ENCODE measurements around the gene PNCK. TPM values are rescaled to one million over a fixed set of nuclear protein-coding genes. Genes with fewer than 3 reads are reported as not detected.

The PNCK gene
- polyA plus RNA-seq, 2 of the 4 experiments (the other 2 are of a cell fraction): 0.17 to 0.25 TPM

DNA sequence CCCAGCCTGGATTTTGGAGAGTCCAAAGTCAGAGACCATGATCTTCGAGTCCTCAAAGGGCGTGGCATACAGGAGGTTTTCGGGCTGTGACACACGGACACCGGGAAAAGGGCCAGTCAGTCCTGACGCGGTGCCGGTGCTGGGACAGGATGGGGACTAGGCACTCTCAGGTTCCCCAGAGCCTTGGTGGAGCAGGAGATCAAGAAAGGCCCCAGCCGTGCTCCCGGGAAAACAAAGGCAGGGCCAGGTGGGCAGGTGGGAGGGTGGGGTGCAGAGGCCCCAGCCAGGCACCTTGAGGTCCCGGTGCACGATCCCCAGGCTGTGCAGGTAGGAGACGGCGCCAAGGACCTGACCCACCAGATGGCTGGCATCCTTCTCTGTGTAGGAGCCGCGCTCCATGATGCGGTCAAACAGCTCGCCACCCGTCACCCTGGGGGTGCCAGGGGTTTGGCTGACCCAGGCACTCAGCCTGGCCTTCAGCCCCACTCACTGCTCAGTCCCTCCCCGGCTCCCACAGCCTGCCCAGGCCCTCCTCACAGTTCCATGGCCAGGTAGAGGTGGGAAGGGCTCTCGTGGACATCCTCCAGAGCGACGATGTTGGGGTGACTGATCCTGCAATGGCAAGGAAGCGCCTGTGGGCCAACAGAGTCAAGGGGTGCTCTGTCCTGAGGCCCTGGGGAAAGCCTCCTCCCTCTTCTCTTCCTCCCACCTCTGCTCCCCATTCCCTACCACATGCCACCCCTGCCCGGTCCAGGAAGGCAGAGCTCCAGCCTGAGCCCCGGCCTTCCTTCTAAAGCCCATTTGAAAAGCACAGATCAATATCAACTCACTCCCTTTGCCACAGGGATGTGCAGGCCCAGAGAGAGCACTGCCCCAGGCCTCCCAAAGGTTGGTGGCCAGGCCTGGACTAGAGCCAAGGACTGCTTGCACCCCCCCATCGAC lies 1.8 kb downstream of the PNCK start:
- no peak for DNase-seq (ENCODE audit: low read depth in 1 of 2, low spot score in 1 of 2)
- Histone ChIP-seq H3K4me3 (no peak overlapping the region), H3K27ac (no peak overlapping the region), H3K4me2 (no peak overlapping the region), H3K4me1 (no peaks in the 10 kb centered on the region), H3K9me3 (no peaks in the 10 kb centered on the region)
- no peak for FAIRE-seq
- CTCF ChIA-PET: interaction anchor here (1.6 to 5.9 kb wide), 3 partner anchors 10 to 27 kb away, joined by 4 to 78 read pairs (median 10); no protein-coding TSS in a partner anchor
- TF ChIP-seq GATA3 (IDR thresholded peaks at IDR 0.05; ENCODE audit: borderline replicate concordance) (no peak), SMC3 (IDR thresholded peaks at IDR 0.05) (no peak), NR3C1 (IDR thresholded peaks at IDR 0.05) (no peak), KDM1A (IDR thresholded peaks at IDR 0.05; ENCODE audit: low read depth) (no peak)
- ATAC-seq: no peak
- POLR2A ChIA-PET: interaction anchor here (0.6 kb wide), 1 partner anchor 12 kb away, joined by 6 read pairs; no protein-coding TSS in a partner anchor
- WGBS (ENCODE audit: missing lambda C conversion rate): 86% methylated on average over 22 of the region's 27 CpGs

- Histone ChIP-seq H3K9me3 (no peaks in the 10 kb centered on the region), H3K4me2 (no peak overlapping the region), H3K27ac (no peak overlapping the region), H3K4me3 (no peak overlapping the region), H3K4me1 (no peaks in the 10 kb centered on the region)
- DNase-seq (ENCODE audit: low read depth in 1 of 2, low spot score in 1 of 2): no peak
- CTCF ChIA-PET: interaction anchor here (0.6 to 5.9 kb wide), 9 partner anchors 9 to 729 kb away, joined by 3 to 78 read pairs (median 4); no protein-coding TSS in a partner anchor
- POLR2A ChIA-PET: interaction anchor here (0.6 kb wide), 1 partner anchor 11 kb away, joined by 6 read pairs; no protein-coding TSS in a partner anchor
- no peak for FAIRE-seq
- ATAC-seq: no peak
- 100% methylated on average over 1 of the region's 23 CpGs for WGBS (ENCODE audit: missing lambda C conversion rate)
- TF ChIP-seq TP53 (CRISPR knock-in tag; IDR thresholded peaks at IDR 0.05): no peak
- TF ChIP-seq MYC (IDR thresholded peaks at IDR 0.05; ENCODE audit: borderline replicate concordance, low read length): no peak
- no peak for TF ChIP-seq E2F6 (IDR thresholded peaks at IDR 0.05; ENCODE audit: borderline replicate concordance, low read depth)
- TF ChIP-seq KDM5A (IDR thresholded peaks at IDR 0.05): no peak
- no peak for TF ChIP-seq ZNF302 (CRISPR knock-in tag; IDR thresholded peaks at IDR 0.05)
- no peak for TF ChIP-seq NR3C1 (IDR thresholded peaks at IDR 0.05)
- no peak for TF ChIP-seq ZSCAN20 (CRISPR knock-in tag; IDR thresholded peaks at IDR 0.05)
- no peak for TF ChIP-seq HOXA7 (CRISPR knock-in tag; IDR thresholded peaks at IDR 0.05)
- no peak for TF ChIP-seq CBX8 (IDR thresholded peaks at IDR 0.05)
- no peak for TF ChIP-seq EP300 (IDR thresholded peaks at IDR 0.05)
- TF ChIP-seq HEYL (CRISPR knock-in tag; IDR thresholded peaks at IDR 0.05): no peak
- no peak for TF ChIP-seq HOXB5 (CRISPR knock-in tag; IDR thresholded peaks at IDR 0.05)
- TF ChIP-seq RCOR1 (IDR thresholded peaks at IDR 0.05; ENCODE audit: low read depth, low read length): no peak
- no peak for TF ChIP-seq BCL3 (IDR thresholded peaks at IDR 0.05)
- TF ChIP-seq REST (IDR thresholded peaks at IDR 0.05): no peak
- TF ChIP-seq, protein P1, sequence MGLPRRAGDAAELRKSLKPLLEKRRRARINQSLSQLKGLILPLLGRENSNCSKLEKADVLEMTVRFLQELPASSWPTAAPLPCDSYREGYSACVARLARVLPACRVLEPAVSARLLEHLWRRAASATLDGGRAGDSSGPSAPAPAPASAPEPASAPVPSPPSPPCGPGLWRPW (IDR thresholded peaks at IDR 0.05): no peak
- TF ChIP-seq TFCP2L1 (CRISPR knock-in tag; IDR thresholded peaks at IDR 0.05): no peak
- TF ChIP-seq HOXB13 (CRISPR knock-in tag; IDR thresholded peaks at IDR 0.05; ENCODE audit: low read depth): no peak
These were observed 2.6 kb downstream of the PNCK start for GRCh38 chrX:153670748-153671588.

Measured in A549 (cell line).